K562 (cell line): ENCODE results near the gene CDK11B. TPM values are rescaled to one million over a fixed set of nuclear protein-coding genes. Genes with fewer than 3 reads are reported as not detected.

Experiments used
- ARNT ChIP-seq, 2 experiments: fragments of 450-650 bp; IDR thresholded peaks; 2 replicates each; pipeline ENCODE4 v1.6.1; 2016; ENCODE audit warnings: mild to moderate bottlenecking in 1 of 2
- CHD7 ChIP-seq: fragments of 200-600 bp; sonication (generic); IDR thresholded peaks from one replicate; pipeline ENCODE4 v1.6.1; 2012; ENCODE audit warnings: mild to moderate bottlenecking, low read depth, low read length, inconsistent platforms
- DPF2 ChIP-seq: fragments of 450-650 bp; IDR thresholded peaks from 2 replicates; pipeline ENCODE4 v1.6.1; 2016
- HNRNPLL ChIP-seq: fragments of 200-400 bp; formaldehyde crosslinking; IDR thresholded peaks from 2 replicates; pipeline ENCODE4 v1.6.1; 2017; ENCODE audit warnings: low read length, low read depth, mild to moderate bottlenecking; ENCODE audit not compliant: poor library complexity, severe bottlenecking
- KLF10 ChIP-seq: fragments of 250-450 bp; sonication (Bioruptor Pico); IDR thresholded peaks from 2 replicates; pipeline ENCODE4 v1.6.1; 2021; ENCODE audit warnings: matching md5 sums
- SMAD4 ChIP-seq: fragments of 250-450 bp; sonication (Bioruptor Pico); conservative IDR thresholded peaks from 2 replicates; pipeline ENCODE4 v1.8.0; 2021; ENCODE audit warnings: inconsistent platforms, mild to moderate bottlenecking, moderate library complexity
- SPI1 ChIP-seq: IDR thresholded peaks from 2 replicates; pipeline ENCODE4 v1.6.1; 2011; ENCODE audit warnings: low read depth, low read length, control low read depth, borderline replicate concordance
- TRIM25 ChIP-seq: fragments of 450-650 bp; IDR thresholded peaks from 2 replicates; pipeline ENCODE4 v1.7.0; 2016; ENCODE audit warnings: borderline replicate concordance
- ZBTB49 ChIP-seq: sonication (generic); formaldehyde crosslinking; IDR thresholded peaks from 2 replicates; pipeline ENCODE4 v1.8.0; 2022; ENCODE audit warnings: missing genetic modification reagents, mild to moderate bottlenecking, borderline replicate concordance
- ZNF12 ChIP-seq: sonication (generic); formaldehyde crosslinking; IDR thresholded peaks from 2 replicates; pipeline ENCODE4 v1.4.0; 2020; ENCODE audit warnings: mild to moderate bottlenecking, missing genetic modification reagents
- ZNF146 ChIP-seq: IDR thresholded peaks from one replicate; pipeline ENCODE4 v1.6.1; 2018; ENCODE audit warnings: missing compliant biosample characterization; ENCODE audit not compliant: unreplicated experiment
- ZNF217 ChIP-seq: sonication (generic); formaldehyde crosslinking; IDR thresholded peaks from 2 replicates; pipeline ENCODE4 v1.8.0; 2022; ENCODE audit warnings: mild to moderate bottlenecking, missing genetic modification reagents
- ZNF232 ChIP-seq: sonication (generic); formaldehyde crosslinking; IDR thresholded peaks from 2 replicates; pipeline ENCODE4 v1.8.0; 2022; ENCODE audit warnings: mild to moderate bottlenecking, missing genetic modification reagents
- polyA plus RNA-seq, 8 experiments: library from polyadenylated mRNA; depleted of rRNA in 4 of 8; stranded (reverse) in 5 of 8; unstranded in 3 of 8; fragments of >200 nt; fragmentation: Nextera tagmentation in 2 of 8; fragmentation: Illumina TruSeq in 1 of 8; extraction: Ambion mirVana in 2 of 8; extraction: Trizol in 1 of 8; gene quantifications; 2 replicates each; pipeline versions ENCODE4 v1.2.1 to v1.2.3, GENCODE V29; 2011 to 2014; ENCODE audit warnings: inconsistent platforms in 1 of 8, missing spikeins in 1 of 8
- total RNA-seq, 7 experiments: library from RNA; depleted of rRNA in 6 of 7; stranded (reverse); fragments of >200 nt in 6 of 7; fragmentation: Illumina TruSeq in 2 of 7; extraction: Trizol in 2 of 7; gene quantifications; 2 replicates each; pipeline versions ENCODE4 v1.2.1 to v1.2.3, GENCODE V29; 2011 to 2021; ENCODE audit warnings: low replicate concordance in 1 of 7

Gene CDK11B
- total and polyA plus RNA-seq, 9 of the 15 experiments (the other 6 are each of a cell fraction or from before 2014, with no cell fraction given): 2.8 to 52.2 (median 19.5) TPM

- no peak for TF ChIP-seq TRIM25
- no peak for TF ChIP-seq ZNF146 (CRISPR knock-in tag)
- no peak for TF ChIP-seq ARNT (IDR thresholded peaks at IDR 0.05)
- no peak for TF ChIP-seq ZNF232 (CRISPR knock-in tag)
- no peak for TF ChIP-seq ZBTB49 (CRISPR knock-in tag)
- no peak for TF ChIP-seq CHD7
- 0 out of 2 replicates have a peak, but pooled peaks have one; percentile 67 for TF ChIP-seq KLF10 (CRISPR knock-in tag)
- TF ChIP-seq DPF2: no peak
- TF ChIP-seq SPI1: no peak
- no peak for TF ChIP-seq HNRNPLL
- TF ChIP-seq ZNF217 (CRISPR knock-in tag): no peak
- TF ChIP-seq SMAD4 (CRISPR knock-in tag): peak; percentile 96
- no peak for TF ChIP-seq ZNF12 (CRISPR knock-in tag)
These were observed 48.9 kb downstream of the CDK11B start (continued) for GRCh38 chr1:1609822-1610485.
